Measurements from ENCODE around the gene AKT1.

DNA sequence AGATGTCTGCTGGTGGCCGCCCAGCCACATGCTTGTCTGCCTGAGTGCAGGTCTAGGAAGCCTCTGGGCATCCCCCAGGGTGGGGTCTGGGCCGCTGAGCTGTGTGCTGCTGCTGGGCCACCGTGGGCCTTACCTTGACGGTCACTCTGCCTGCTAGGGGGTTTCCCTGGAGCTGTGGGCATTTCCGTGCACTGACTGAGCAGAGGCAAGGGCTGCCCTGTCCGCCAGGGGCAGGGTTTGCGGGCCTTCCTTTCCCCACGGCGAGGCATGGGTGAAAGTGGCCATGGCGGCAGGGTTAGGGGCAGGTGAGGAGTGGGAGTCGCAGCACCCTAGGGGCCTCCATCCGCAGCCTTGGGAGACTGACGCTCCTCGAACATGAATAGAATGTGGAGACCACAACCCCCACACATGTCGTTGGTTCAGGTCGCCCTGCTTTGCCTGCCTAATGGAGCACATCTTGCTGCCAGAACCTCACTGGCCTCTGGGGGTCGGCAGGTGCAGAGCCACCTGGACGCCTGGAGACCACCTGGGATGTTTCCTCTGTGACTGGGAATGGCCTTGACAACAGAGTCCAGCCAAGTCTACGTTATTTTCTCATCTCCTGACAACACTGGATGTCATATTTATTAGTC is 7.8 kb upstream of the AKT1 start:
- no peak for TF ChIP-seq CTCF (IDR thresholded peaks at IDR 0.05; ENCODE audit: low read depth, low read length, missing input control)
- TF ChIP-seq HNF4G (IDR thresholded peaks at IDR 0.05): no peak
- TF ChIP-seq JUND (IDR thresholded peaks at IDR 0.05): no peak
- no peak for TF ChIP-seq RAD21 (IDR thresholded peaks at IDR 0.05)
- TF ChIP-seq FOXA1 (IDR thresholded peaks at IDR 0.05): no peak
- no peak for TF ChIP-seq GABPA (IDR thresholded peaks at IDR 0.05 in 1 of 2, conservative IDR thresholded peaks at IDR 0.05 in 1 of 2)
- TF ChIP-seq YY1 (IDR thresholded peaks at IDR 0.05): no peak

Data from liver (tissue), 3 donors.